ENCODE measurements around the gene GRAP2.

GRCh38 chr22:39954584-39955055, 53.7 kb downstream of the GRAP2 start:
- TF ChIP-seq EZH2 (IDR thresholded peaks at IDR 0.05; ENCODE audit: borderline replicate concordance, low read depth, low read length, severe bottlenecking) (no peak), CTCF (IDR thresholded peaks at IDR 0.05; ENCODE audit: extremely low read depth in 1 of 2, insufficient read depth in 1 of 2, low read depth in 1 of 2, low read length in 2 of 2) (no peak), MYC (IDR thresholded peaks at IDR 0.05; ENCODE audit: low read depth, low read length) (no peak), POLR2A (IDR thresholded peaks at IDR 0.05; ENCODE audit: low read depth, low read length) (no peak), POLR2AphosphoS5 (IDR thresholded peaks at IDR 0.05; ENCODE audit: insufficient read depth, low read depth, low read length) (no peak), GATA2 (IDR thresholded peaks at IDR 0.05; ENCODE audit: insufficient read depth, insufficient read length, low read depth, low read length) (no peak), FOS (IDR thresholded peaks at IDR 0.05; ENCODE audit: borderline replicate concordance, insufficient read depth, low read length) (no peak), MAX (IDR thresholded peaks at IDR 0.05; ENCODE audit: insufficient read depth, insufficient read length) (no peak)

Measured in endothelial cell of umbilical vein (primary cell).